GM18498 (cell line): ENCODE results near the gene CRYGC.

Experiments used
- ATAC-seq: cut with Tn5 transposase; IDR thresholded peaks from one replicate; pipeline ENCODE4 v1.9.1; 2021; ENCODE audit warnings: mild to moderate bottlenecking, moderate library complexity; ENCODE audit not compliant: unreplicated experiment

The CRYGC gene, protein sequence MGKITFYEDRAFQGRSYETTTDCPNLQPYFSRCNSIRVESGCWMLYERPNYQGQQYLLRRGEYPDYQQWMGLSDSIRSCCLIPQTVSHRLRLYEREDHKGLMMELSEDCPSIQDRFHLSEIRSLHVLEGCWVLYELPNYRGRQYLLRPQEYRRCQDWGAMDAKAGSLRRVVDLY

DNA sequence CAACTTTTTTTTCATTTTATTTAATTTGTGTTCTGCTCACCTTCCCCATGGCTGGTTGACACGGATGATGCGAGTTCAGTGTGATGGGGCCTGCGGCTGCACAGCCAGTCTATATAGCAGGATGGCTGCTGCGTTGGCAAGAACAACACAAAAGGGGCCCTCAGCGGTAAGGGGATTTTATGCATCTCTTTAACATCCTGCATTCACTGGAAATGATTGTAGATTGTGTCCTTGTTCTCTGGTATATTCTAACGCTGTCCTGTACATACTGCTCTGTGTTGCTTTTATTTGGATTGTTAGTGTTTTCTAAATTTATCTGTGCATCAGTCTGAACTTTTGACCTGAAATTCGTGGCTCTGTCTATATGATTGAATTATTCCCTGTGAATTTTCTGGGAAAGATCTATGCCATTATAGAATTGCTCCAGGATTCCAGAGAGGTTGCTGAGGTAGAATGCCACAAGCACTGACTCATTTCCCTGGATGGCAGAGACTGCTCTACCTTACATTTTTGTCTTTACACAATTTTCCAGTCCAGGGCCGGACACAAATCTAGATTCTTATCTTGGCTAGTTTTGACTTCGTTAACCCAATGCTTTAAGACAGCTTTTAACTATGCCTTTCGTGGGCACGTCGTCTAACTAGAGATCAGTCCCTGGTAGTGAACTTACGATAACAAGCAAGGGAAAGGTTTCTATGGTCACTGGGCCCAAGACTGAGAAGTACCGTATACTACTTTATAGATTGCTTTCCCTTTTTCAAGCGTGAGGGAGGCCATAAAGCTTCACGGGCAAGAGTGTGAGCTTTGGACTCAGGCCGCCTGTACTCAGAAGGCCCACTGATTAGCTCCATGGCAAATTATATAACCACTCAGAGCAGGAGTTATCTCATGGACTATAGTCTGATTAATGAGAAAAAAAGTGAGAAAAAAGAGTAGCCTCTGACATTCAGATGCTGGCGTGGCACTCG is at the start of gene CRYGC:
Gene CRYGC (minus strand): TSS at position 85 of the 968 bp plus-strand sequence. CDS start 36 bp downstream, at position 49.
- ATAC-seq = no peak

DNA sequence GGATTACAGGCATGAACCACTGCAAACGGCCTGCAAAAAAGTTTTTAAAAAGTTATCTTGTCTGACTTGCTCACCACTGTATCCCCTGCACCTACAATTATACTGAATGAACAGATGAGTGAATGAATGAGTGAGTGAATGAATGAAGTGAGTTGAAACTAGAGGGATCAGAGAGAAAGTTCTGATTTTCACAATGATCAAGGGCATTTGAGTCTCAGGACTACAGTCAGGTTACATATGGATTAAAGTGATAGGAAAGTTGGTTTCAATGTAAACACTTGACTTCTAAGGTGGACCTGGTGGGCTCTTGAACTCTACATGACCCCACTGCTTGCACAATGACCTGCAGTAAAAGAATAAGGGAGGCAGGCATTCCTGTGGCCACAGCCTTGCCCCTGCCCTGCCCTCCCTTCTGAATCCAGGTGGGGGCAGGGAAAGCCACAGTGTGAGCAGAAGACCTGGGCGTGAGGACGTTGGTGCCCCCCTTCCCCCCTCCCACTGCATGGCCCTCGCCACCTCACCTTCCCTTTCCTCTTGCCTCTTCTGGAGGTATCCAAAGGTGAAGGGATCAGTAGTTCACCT is 49.5 kb upstream of the CRYGC start:
- no peak for ATAC-seq

DNA sequence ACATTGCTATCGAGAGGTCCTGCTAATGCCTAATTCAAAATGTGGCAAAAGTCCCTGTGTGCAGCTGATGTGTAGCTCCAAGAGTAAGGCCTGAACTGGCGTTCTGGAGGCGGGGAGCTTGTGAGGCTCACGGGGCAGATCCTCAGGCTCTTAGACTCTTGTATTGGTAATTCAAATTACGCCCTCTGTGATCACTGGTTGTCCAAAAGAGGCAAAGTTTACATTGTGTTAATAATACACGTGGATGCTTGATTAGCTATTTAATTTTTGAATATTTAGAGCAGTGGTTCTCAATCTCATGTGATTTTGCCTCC is 46.2 kb upstream of the CRYGC start:
- ATAC-seq = no peak

DNA sequence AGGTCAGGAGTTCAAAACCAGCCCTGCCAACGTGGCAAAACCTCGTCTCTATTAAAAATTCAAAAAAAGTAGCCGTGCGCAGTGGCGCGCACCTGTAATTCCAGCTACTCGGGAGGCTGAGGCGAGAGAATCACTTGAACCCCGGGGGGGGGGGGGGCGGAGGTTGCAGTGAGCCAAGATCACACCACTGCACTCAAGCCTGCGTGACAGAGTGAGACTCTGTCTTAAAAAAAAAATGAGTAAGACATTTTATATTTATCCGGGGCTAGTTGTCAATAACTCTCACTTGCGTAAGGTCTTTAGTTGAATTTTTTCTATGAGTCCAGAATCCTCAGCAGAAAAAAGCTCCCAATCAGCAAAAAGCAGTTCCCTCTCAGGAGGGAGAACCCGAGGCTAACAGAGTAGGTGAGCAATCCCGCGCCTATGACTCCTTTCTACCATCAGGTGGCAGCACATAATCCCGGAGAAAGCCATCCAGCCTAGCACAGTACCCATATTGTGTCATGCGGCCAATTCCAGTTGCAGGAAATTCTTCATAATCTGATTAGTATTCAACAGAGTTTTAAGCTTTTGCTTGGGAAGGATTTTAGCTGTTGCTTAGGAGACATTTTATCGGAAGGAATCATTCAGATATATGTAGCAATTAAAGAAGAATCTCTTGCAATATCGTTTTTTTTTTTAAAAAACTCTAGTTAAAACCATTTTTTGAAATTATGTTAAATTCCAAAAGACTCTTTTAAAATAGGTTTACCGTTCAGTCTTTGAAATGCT is 45.6 kb upstream of the CRYGC start:
- ATAC-seq = peak; percentile 99

DNA sequence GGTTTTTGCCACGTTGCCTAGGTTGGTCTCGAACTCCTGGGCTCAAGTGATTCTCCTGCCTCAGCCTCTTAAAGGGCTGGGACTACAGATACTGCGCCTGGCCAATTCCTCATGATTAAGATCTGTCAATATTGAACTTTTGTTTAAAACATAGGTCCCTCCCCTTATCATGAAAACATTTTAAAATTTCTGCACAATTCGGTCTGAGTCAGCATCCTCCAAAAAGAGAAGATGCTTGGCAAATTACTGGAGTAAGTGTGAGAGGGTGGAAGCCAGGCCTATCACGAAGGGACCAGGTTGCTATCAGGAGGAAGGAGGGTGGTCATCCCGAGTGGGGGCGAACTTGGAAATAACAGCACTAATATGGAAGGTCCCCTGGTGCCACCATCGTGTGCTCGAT is 44.5 kb upstream of the CRYGC start:
- no peak for ATAC-seq

DNA sequence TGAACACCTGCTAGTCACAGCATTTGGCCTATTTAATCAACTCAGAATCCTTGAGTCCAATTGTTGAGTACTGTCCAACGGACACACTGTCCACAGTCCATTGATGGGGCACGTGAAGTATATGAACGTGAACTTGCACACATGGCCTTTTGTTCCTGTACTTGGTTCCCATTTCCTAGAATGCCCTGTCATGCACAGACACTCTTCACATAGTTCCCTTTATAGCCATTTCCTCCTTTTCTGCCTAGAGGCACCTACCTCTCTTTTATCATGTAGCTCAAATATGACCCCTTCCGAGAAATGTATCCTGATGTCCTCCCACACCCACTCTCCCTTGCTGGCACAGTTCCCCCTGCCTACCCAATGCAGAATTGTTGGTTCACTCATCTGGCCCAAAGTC is 42.5 kb upstream of the CRYGC start:
- ATAC-seq = no peak

DNA sequence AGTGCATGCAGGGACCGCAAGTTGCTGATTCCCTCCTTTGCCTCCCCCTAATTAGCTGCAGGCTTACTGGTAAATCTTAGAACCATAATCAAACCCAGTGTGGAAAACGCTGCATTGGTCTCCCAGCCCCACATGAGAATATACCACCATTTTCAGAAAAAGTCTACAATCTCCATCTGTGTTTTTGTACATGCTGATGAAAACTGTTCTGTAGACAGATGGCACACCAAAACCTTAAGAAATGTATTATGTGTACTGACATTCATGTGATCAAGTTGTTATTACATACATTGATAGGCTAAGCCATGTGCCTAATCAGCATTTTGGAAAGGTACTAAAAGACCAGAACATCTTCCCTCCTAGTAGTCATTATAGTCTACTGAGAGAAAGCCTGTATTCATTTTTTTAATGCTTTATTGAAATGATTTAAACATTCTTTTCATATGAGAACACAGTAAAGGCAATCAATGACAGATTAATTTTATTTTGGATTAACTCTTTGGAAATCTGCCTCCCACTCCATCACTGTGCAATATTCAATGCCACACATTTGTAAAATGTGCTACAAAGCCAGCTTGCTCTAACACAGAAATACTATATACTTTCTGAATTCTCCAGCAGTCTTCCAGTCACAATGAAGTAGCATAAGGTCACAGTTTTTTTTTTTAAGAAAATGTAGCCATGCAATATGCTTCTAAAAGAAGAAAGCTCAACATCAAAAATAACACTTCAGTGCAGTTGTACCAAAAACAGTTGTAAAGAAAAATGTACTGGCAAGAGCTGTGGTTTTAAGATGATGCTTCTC is 35.5 kb upstream of the CRYGC start:
- no peak for ATAC-seq

DNA sequence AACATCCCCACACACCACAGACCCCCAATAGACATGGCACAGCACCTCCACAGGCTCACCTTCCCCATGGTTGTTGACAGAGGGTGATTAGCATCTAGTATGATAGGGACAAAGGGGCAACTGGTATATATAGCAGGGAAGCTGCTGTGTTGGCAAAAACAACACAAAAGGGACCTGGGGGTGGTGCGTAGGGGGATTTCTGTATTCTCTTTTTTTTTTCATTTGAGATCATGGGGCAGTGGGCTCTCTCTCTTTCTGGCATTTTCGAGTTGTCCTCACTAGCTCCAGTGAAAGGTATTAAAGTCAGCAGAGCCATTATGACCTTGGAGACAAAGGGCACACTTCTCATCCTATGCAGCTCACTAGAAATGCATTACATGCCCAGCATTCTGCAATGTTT is 33.9 kb upstream of the CRYGC start, which contains the start of gene CRYGA:
Gene CRYGA (minus strand): TSS at position 101 of the 400 bp plus-strand sequence. CDS start 33 bp downstream, at position 68.
- ATAC-seq = no peak

DNA sequence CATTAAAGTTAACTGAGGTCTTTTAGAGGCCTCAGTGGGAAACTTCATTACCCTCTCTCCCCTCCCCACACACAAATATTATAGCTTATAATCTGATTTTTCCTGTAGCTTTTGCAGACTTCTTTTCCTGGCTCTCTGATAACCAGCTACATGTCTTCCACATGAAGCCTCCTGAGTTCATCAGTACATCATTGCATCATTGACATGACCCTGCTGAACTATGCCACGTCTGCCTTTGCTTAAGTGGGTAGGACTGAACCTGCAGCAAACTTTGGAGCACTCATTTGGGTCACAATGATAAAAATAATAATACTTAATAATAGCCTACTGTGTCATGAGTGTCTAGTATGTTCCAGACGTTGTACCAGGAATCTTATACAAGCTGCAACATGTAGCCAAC is 26.8 kb upstream of the CRYGC start:
- ATAC-seq = no peak

DNA sequence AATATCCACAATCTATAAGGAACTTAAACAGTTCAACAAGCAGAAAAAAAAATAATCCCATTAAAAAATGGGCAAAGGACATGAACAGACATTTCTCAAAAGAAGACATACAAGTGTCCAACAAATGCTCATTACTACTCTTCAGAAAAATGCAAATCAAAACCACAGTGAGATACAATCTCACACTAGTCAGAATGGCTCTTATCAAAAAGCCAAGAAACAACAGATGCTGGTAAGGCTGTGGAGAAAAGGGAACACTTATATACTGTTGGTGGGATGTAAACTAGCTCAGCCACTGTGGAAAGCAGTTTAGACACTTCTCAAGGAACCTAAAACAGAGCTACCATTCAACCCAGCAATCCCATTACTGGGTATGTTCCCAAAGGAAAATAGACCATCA is 23.5 kb upstream of the CRYGC start:
- no peak for ATAC-seq

DNA sequence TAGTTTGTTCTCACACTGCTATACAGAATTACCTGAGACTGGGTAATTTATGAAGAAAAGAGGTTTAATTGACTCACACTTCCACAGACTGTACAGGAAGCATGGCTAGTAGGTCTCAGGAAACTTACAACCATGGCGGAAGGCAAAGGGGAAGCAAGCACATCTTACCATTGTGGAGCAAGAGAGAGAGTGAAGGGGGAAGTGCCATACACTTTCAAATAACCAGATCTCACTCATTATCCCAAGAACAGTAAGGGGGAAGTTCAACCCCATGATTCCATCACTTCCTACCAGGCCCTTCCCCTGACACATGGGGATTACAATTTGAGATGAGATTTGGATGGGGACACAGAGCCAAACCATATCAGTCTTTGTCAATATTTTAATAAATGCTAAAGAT is 21.3 kb upstream of the CRYGC start:
- no peak for ATAC-seq

DNA sequence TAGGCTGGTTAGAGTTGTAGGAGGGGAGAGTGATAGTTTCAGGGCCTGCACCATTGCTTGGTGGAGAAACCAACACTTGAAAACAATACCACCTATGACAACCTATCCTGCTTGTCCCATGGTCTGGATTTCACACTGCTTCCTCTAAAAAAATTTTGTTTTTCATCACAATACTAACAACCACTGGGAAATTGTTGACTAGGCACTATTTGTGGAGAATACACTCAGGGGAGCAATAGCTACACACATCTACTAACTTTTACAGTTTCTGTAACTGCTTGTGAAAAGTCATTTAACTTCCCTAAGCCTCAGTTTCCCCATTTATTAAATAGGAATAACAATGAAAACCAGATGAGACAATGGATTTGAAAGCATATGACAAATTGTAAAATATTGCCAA is 20.5 kb upstream of the CRYGC start:
- no peak for ATAC-seq

DNA sequence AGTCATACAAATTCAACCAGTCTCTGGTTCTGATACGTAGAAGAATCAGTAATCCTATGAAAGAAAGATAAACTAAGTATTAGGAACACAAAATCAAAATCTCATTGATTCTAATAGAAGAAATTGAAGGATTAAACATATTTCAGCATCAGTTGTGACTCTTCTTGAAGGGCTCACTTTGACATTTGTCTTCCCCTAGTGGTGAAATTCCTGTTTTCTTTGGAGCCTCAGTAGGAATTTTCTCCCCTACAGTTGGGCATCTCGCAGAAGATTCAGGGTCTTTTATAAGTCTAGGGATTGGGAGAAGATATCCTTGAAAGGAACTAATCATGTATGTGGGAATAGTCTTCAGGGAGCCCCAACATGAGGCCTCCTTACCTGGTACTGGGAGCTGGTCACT is 19.2 kb upstream of the CRYGC start:
- ATAC-seq = no peak

DNA sequence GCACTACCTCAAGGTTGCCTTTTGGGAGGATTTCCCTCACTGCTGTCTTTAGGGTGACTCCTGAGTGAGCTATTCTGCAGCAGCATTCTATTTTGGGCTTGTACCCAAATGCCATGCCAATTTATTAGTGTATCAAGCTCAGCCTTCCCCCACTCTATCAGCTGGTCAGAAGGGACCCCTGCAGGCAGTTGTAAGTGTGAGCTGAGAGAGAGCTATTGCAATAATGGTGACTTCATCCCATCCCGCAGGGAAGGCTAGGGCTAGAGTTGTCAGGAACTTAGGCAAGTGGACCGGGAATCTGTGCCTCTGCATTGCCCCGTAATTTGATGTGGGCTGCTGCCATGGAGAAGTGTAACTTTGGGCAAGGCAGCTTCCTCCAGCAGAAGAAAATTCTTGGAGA is 18.1 kb upstream of the CRYGC start:
- no peak for ATAC-seq

DNA sequence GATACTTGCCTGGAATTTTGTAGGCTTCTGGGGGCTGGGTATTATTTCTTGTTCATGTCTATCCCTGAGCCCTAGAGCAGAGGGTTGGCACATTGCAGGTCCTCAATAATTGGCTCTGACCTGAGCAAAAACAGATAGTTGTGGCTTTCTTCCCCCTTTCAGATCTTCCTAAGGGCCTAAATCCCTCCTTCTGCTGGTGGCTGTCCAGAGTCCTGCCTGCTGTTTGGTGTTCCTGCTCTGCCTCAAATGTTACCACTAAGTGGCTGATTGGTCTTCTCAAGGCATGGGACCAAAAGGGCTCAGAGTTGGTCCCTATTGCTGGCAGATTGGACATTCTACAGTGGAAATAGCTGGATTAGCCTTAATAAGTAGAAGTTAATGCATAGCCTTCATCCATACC is 17.4 kb upstream of the CRYGC start:
- no peak for ATAC-seq

DNA sequence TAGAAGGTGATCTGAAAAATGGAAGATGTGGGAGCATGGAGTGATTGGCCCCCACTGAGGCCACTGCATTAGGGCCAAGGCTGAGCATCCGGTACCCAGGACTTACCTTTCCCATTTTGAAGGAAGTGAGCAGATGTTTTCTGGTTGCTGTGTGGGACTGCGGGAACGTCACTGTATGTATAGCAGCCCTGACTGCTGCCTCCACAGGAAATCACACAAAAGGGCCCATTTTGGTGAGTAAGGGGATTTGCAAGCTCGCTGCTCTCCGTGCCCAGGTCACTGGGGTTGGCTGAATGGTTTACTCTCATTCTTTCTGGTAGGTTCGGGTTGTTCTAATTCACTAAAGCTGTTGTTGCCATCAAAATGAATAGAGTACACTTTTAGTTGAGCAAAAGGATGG is 16.4 kb upstream of the CRYGC start, which contains the start of gene CRYGB:
Gene CRYGB (minus strand): TSS at position 153 of the 400 bp plus-strand sequence. CDS start 38 bp downstream, at position 115.
- ATAC-seq = no peak

DNA sequence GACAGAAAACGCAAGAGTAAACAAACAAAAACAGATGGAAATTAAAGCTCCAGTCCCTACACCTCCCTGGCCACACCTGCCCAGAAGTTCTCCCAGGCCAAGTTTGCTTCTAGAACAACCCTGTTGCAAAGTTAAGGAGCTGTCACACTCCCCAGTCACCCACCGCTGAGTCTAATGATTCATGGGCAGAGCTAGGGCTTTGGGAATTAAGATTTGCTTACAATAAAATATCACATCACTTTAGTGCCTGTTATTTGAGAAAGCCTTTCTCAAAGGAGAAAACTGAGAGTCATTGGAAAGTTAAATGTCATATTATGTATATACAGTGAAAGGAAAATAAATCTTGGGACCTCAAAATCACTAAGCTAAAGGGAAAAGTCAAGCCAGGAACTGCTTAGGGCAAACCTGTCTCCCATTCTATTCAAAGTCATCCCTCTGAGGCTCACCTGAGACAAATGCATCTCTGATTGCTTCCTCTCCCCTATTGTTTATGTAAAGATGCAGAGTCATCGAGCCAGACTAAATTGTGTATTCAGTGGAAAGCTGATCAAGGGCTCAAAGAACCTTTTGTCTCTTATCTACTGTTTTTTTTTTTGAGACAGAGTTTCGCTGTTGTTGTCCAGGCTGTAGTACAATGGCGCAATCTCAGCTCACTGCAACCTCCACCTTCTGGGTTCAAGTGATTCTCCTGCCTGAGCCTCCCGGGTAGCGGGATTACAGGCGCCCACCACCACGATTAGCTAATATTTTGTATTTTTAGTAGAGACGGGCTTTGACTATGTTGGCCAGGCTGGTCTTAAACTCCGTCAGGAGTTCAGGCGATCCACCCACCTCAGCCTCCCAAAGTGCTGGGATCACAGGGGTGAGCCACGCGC is 13.5 kb upstream of the CRYGC start:
- ATAC-seq = no peak

DNA sequence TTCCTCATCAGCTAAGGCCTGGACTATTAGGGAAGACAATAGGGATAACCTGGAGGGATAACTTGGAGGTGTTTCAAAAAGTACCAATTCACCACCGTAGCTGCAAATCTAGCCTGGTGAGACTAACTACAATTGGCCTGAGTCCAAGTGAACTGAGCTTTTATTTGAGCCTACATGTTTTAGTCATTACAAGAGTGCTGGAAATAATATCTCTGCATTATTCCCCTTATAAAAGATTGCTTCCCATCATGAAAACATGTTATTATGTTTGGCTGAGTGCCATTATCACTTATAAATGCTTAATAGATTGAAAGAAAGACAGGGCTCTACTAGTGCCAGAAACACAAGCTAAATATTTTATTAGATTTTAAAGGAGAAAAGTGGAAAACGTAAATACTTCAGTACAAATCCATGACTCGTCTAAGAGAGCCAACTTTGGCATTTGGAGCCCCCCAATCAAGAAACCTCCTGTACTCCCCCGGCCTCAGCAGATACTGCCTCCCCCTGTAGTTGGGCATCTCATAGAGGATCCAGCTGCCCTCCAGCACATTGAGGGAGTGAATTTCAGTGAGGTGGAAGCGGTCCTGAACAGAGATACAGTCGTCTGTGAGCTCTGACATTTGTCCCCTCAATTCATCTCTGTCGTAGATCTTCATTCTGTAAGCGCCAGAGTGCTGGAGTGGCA is 12.8 kb upstream of the CRYGC start:
- ATAC-seq = no peak

DNA sequence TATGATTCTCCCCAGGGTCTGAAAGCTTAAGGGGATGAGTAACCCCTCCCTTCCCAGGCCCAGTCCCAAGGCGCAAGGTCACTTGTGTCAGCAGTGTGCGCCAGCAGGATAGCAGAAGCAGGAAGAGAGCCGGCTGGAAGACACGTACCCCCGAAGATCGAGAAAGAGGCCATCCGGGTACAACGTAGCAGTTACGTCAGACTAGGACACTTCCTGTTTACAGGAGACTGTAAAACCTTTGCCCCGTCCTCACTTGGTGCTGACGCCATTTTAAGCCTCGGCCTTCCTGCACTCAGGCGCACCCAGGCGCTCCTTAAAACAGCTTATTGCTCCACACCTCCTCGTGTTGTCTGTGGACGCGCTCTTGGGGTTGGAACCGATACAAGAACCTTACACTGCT is 9.8 kb upstream of the CRYGC start:
- ATAC-seq = no peak
